Measurements from ENCODE around the gene CHURC1.
A peak's percentile ranks its signal among the peaks of the same experiment; 100 is the strongest.

CHURC1 gene

GRCh38 chr14:64958743-64959142 is 44.5 kb downstream of the CHURC1 start:
- DNase-seq: no peak

GRCh38 chr14:64960762-64961276 is 46.6 kb downstream of the CHURC1 start:
- no peak for DNase-seq

GRCh38 chr14:64963611-64964010 is 49.4 kb downstream of the CHURC1 start:
- no peak for DNase-seq

- no peak for DNase-seq
Measured at GRCh38 chr14:64965356-64966000, 51.2 kb downstream of the CHURC1 start.

GRCh38 chr14:64966976-64967375 is 52.7 kb downstream of the CHURC1 start:
- DNase-seq: no peak

GRCh38 chr14:64968167-64968566 is 53.9 kb downstream of the CHURC1 start:
- no peak for DNase-seq

GRCh38 chr14:64968651-64969050 is 54.4 kb downstream of the CHURC1 start:
- no peak for DNase-seq

GRCh38 chr14:64970041-64970440 is 55.8 kb downstream of the CHURC1 start:
- no peak for DNase-seq

GRCh38 chr14:64970776-64971477 is 56.7 kb downstream of the CHURC1 start:
- DNase-seq: no peak

GRCh38 chr14:64971491-64971942 is 57.3 kb downstream of the CHURC1 start:
- no peak for DNase-seq

GRCh38 chr14:64971943-64972791 is 57.9 kb downstream of the CHURC1 start, which contains the start of gene RAB15:
Gene RAB15 (minus strand): TSS chr14:64972336. CDS start chr14:64972076, 260 bp downstream.
- DNase-seq: no peak

- no peak for DNase-seq
Measured at GRCh38 chr14:64973026-64973442, 58.8 kb downstream of the CHURC1 start.

GRCh38 chr14:64973826-64974225 is 59.6 kb downstream of the CHURC1 start:
- DNase-seq: no peak

GRCh38 chr14:64974563-64974962 is 60.3 kb downstream of the CHURC1 start:
- DNase-seq: no peak

- no peak for DNase-seq
Measured at GRCh38 chr14:64979336-64980074, 65.2 kb downstream of the CHURC1 start.

GRCh38 chr14:64983439-64984310 is 69.4 kb downstream of the CHURC1 start:
- peak; percentile 55 for DNase-seq
